NOMO-1 (cell line): ENCODE results near the gene CRB1.

ENCODE experiments used
- DNase-seq, 2 experiments: peaks; one replicate each; lab custom pipeline; 2025; ENCODE audit not compliant: unreplicated experiment in 2 of 2; lab: John Stamatoyannopoulos, UW

CRB1 gene

DNA sequence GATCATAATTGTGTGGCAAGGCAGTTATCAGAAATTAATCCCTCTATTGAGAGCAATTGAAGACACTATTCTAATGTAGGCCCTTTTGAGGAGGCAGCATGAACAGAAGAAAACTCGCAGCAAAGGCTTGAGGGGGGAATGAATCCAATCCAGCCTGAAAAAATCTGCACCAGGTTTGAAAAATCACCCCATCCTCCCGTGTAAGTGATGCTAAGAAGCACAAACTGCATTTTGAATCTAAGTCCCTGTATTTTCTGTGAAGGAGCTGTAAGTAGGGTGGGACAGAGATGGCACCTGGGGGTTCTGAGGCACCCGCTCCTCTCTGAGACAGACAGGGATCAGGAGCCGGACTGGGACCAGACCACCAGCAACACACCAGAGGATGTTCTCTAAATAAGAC lies at the start of gene CRB1:
Gene CRB1 (plus strand): TSS at position 241 of the 400 bp plus-strand sequence. CDS start 161 bp downstream, outside the sequence.
- no peak for DNase-seq

DNA sequence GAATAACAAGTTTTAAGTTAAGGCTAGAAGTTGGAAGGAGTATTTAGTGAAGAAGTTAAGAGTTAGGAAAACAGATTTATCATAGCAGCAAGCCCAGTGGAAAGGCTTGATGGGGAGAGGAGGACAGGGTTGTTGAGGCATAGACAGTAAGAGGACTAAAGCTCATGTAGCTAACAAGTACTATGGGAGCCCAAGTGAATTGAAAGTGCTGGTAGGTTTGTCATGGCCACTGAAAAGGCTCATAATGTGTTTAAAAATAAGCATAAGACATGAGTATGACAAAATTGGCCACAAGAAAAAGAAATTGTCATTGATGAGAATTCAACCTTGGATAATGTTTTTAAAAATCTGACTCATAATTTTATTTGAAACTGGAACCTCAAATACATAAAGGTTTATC lies 49.2 kb upstream of the CRB1 start:
- no peak for DNase-seq

DNA sequence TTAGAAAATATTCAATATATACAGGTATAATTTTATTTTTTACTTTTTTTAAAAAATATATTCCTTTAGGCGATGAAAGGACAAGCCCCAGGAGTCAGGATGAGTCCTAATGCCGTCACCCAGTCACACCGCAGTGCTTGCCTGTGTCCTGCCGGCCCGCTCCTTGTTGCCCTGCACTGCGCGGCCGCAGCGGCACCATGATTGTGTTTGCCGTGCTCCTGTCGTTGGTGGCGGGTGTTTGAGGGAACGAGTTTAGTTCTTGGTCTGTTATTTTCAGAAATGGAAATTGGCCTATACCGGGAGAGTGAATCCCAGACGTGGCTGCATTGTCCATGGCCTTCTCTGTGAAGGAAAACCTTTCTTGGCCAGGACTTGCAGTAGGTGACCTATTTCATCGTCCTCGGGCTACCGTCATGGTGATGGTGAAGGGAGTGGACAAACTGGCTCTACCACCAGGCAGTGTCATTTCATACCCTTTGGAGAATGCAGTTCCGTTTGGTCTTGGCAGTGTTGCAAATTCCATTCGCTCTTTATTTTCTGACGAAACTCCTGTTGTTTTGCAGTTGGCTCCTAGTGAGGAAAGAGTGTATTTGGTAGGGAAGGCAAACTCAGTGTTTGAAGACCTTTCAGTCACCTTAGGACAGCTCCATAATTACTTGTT lies 45.9 kb upstream of the CRB1 start:
- DNase-seq, result no peak

DNA sequence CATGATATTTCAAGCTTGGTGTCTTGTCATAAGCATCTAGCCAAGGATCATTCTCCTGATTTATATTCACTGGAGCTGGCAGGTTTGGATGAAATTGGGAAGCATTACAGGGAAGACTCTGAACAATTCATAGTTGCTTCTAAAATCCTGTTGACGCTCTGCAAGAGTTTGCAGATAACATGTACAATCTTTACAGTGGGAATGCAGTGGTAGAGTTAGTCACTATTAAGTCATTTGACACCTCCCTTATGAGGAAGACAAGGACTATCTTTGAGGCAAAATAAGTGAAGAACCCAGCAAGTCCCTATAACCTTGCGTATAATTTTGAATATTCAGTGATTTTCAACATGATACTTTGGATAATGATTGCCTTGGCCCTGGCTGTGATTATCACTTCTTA lies 45.3 kb upstream of the CRB1 start:
- DNase-seq, result no peak

DNA sequence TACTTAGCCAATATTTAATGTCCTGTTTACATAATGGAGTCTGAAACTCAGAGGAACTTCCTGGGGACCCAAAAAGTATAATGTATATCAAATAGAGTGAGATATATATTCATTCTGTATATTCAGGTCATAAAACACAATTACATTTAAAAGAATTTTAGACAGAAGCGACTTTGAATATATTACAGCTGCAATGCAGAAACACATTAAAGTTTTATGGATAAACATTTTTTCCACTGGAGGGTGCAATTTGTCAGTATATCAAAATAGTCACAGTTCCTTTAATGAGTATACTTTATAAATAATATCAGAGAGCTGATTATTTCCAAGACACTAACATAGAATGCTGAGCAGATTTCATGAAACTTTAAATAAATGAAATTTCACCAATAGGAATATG lies 43.9 kb upstream of the CRB1 start:
- DNase-seq, result no peak

DNA sequence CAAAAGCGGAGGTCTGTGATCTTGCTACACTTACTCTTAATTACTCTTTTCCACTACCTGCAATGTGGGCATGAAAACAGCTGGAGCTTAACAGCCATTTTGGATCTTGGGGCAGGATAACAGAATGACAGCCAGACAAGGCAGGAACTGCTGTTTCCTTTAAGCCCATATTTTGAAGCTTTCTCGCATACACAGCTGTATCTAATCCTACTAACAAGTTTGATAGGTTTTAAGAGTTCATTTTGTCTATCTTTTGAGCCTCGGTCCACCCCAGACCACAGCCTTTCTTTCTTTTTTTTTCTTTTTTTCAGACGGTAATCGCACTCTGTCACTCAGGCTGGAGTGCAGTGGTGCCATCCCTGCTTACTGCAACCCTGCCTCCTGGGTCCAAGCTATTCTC lies 42.4 kb upstream of the CRB1 start:
- DNase-seq, result no peak

DNA sequence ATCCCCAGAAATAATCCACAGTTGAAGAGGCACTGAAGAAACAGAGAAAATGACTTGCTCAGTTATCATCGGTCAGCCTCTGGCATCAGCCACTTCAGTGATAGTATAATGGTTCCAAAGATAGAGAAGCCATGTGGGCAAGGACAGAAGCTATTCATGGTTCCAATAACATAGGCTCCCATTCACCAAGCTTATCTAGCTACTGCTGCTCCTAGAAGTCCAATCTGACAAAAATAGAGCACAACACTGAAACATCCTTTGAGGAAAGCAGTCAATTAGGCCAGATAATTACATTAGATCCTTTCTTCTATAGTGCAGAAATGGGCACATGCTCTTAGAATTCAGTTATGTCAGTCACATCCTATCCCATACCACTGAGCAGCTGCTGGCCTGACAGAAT lies 33.5 kb upstream of the CRB1 start:
- DNase-seq, result no peak

DNA sequence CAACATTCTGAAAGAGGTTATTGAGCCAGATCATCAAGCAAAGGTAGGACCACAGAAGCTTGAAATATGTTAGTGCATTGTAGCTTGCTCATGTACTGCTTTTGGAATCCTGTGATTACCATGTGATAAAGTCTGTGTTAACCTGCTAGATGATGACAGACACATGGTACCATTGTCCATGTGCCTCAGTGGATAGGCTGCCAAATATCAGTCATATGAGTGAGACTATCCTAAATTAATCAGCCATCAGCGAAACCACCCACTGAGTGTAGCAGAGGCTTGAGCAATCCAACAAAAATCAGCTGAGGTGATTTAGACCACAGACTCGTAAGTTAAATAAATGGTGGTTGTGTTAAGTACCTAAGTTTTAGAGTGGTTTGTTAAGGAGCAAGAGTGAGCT lies 32.7 kb upstream of the CRB1 start:
- DNase-seq, result no peak

DNA sequence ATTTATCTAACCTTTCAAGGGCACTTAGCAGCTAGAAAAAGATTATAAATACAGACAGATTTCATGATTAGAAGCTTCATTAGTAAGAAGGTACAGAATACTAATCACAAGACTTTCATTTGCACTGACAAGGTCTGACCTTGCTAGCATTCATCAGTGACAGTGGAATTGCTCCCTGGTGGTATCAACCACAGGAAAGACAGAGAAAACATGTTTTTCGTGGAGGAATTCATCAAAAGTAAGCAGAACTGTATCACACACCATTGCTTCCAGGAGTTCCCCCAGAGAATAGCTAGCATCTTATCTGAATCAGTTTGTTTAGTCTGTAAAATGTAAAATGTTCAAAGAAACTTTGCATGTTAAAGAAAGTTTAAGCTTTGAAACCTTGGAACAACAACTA lies 20.6 kb upstream of the CRB1 start:
- no peak for DNase-seq

DNA sequence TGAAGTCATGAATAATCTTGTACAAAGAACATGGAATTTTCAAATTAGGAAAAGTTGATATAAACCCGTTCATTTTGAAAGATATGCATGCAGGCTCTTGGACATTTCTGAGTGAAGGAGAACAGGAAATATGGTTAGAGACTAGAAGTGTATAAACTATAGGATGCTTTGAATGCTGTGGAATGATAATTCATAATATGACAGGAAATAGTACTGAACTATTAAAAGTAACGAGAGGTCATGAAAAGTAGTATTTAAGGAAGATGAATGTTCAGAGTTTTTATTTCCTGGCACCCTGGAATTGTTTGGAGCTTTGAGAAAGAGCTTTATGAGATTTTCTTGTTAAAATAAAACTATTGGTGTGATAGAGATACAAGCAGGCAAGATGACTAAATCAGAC lies 18.7 kb upstream of the CRB1 start:
- DNase-seq, result no peak

DNA sequence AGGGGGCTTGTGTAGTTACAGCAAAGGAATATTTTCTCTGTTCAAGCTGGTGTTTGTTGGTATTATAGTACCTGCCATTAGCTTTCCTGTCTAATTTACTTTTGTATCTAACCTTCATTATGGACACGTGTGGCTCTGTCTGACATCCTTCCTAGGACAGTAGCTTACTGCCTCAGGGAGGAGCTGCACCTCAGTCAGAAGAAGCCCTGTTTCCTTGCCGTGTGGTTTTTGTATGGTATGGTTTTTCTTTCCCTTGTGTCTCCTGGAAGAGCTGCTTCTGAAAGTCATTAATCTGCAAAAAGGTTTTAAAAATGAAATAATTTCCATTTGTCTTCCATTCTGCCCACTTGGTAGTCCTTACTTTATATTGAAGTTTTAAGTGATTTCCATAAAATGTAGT lies 17.4 kb upstream of the CRB1 start:
- no peak for DNase-seq

DNA sequence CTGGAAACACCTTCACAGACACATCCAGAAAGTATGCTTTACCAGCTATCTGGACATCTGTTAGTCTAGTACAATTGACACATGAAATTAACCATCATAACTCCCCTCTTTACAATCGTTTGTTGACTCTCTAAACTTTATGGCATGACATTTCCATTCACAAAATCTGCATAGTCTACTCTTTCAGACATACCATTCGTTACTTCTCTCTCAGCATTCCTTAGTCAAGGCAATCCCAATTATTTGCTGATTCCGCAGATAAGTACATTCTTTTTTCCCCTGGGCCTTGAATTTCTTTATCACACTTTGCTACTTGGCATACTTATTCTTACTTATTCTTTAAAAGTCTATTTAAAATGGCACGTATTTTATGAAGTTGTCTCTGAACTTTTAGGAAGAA lies 15.1 kb upstream of the CRB1 start:
- DNase-seq, result no peak

DNA sequence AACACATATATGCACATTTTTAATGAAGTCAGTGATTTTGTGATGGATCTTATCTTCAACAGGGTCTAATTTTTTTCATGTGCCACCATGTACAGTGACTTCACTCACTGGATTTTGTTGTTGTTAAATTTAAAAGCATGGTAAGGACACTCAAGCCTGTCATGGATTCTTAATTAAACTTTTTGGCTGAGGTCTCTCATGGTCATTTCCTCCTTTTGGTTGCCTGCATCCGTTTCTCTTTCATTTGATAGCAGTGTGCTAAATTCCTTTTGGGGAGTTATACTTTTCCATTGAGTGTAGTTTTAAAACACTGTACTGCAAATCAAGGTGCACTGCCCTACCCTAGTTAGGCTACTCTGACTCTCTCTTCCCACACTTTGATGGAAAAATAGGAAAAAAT lies 13.2 kb upstream of the CRB1 start:
- no peak for DNase-seq

DNA sequence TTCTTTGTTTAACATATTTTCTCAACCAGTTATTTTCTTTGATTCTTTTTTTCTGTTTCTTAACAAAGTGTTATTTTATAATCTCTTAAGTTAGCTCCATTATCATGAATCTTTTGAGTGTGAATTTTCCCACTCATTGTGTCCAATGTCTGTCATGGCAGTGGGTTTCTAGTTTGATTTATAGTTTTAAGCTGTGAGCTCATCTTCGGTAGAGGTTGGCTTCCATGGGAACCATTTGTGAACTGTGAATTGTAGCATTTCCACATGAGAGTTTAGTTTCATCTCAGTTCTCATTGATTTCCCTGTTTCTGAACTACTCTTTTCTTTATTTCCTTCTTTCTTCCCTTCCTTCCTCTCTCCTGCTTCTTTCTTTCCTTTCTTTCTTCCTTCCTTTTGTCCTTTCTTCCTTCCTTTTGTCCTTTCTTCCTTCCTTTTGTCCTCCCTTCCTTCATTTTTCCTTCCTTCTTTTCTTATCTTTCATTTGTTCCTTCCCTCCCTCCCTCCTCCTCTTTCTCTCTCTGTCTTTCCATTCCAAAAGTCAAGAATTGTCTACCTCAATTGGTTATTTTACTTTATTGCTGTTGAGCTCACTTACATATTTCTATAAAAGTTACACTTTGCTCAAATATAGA lies 3.0 kb upstream of the CRB1 start:
- no peak for DNase-seq

DNA sequence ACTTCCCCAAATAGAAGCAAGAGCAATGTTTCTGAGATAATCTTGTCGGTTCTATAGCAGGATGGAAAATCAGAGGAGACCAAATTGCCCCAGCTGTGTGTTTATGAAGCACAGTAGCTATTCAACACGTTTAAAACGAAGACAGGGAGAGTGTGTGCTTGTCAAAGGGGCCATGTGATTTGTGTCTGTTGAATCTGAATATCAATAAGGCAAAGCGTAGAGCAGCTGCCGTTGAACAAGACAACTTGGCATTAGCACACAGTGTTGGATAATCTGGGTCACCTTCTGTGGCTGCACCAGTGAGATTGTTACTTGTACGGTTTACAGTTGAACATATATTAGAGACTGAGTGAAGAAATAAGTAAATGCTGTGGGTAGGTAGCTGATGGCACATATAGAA lies 1.0 kb downstream of the CRB1 start:
- DNase-seq, result no peak

DNA sequence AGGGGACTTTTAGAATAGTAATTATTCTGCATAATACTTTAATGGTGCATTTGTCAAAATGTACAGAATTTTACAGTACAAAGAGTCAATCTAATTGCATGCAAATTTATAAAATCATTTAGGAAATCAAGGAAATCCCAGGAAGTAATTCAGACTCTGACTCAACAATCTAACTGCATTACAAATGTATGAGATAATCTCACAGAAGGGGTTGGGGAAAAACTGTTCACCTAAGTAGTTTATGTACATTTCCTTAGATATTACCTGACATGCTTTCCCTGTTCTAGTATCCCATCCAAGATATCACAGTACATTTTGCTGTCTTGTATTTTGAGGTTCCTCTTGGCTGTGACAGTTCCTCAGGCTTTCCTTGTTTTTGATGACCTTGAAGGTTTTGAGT lies 4.7 kb downstream of the CRB1 start:
- DNase-seq, result no peak

DNA sequence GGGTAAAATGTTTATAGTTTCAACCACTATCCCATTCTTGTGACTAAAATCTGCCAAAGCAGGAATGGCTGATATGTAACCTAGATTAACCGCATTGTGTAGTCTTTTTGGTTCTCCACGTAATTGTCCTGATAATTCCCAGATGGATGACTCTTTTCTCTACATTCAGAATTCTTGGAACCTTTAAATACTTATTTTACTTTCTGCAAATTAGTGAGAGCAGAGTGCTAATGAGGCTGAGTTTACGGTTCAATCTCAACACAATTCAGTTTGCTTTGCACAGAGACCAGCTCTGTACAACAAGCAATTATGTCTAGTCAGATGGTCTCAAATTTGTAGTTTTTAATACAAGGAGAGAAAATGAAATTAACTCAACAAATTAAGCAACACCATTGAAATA lies 9.1 kb downstream of the CRB1 start:
- no peak for DNase-seq

DNA sequence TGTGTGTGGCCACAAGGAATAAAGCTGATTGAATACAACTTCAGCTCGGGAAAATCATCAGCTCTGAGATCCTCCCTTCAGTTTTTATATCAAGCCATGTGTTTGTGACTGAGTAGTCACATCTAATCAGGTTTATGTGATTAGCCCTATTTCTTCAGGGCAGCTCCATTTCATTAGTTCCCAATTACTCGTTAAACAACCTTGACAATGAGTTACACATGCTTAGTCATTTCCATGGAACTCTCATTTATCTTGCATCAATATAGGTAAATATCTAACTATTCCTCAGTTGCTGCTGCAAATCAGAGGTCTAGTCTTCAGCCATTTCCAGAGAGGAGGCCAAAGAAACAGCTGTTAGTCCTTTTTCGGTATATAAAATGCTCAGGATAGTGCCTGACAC lies 16.3 kb downstream of the CRB1 start:
- DNase-seq, result no peak

DNA sequence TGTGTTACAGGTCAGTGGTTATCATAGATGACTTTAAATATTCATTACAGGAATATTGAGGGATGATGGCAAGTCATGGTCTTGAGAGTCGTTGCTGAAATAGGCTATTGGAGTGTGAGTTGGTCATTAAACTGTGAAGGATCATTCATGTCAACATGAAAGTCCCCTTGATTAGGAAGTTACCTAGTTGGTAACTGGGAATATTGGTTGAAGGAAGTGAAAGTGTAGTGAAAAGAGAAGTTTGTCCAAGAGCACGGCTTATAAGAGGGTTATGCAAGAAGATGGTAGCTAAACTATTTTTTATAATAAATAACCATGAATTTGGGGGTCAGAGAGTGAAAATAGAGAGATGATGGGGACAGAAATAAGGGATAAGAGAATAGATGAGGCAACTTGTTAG lies 16.9 kb downstream of the CRB1 start:
- DNase-seq, result peak; percentile 38 to 60

DNA sequence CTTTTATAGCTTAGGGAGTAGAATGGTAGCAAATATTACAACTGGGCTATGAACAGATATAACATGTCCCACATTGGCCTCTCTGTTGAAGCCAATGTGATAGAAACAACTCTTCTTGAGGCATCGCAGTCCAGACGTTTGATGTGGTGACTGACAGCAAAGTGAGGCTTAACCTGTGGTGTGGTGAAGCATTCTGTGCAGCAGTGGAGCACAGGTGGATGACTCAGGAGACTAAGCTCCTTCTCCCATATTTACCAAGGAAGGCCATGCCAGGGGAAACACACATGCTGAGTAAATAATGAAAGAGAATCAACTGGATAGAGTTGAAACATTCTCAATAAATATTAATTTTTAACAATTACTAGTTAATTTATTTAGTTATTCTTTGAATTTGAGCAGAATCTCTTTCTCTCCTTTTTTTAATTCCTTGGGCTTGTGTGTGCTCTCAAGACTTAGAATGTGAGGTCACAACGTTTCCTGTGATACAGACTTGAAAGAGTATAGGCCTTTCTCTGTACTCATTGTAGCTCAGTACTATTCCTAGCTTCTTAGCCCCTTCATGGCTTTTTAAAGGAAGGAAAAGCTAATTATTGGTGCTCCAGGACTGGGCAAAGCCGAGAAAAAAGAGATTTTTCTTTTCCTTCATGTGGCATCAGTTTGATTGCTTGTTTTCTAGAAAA lies 17.6 kb downstream of the CRB1 start:
- no peak for DNase-seq

DNA sequence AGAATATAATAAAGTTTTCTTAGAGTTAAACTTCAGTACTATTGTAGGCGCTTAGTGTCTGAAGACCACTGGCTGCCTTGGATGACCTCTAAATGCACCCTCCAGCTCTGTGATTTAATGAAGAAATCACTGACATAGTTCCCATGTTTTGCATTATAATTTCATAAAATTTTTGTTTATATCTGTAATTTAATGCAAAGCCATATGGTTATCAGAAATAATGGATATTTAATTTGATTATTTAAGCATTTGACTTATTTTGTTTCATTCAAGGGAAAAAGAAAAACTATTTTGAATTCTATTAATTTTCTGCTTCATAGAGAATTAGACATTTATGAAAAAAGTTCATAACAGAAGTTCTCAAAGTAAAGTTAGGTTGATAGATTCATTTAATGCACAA lies 18.6 kb downstream of the CRB1 start:
- DNase-seq, result no peak

DNA sequence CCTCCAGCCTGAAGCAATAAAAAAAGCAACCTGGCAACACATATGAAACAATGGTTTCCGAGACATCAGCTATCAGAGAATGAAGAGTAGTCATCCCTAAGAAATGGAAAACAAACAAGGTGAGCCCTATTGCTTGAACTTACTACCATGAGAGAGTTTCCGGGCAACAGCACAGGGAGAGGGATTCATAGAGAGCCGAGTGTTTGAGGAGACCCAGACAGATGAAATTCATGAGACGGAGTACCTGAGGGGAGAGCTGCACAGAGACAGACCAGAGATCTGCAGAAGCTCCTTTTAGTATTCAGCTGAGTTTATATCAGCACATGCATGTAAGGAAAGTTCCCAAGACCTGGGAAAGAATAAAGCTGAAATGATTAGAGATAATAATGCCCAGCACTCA lies 19.8 kb downstream of the CRB1 start:
- no peak for DNase-seq
